Esophagus squamous epithelium (tissue), 4 donors: ENCODE measurements around the gene LRIG1.

Experiments used
- CTCF ChIP-seq, 6 experiments: fragments of 450-650 bp in 4 of 6; fragments of 200-600 bp in 2 of 6; sonication (generic) in 2 of 6; IDR thresholded peaks; one replicate each; pipeline ENCODE4 v1.5.1; 2016 to 2019; ENCODE audit warnings: antibody characterized with exemption in 6 of 6, mild to moderate bottlenecking in 4 of 6, moderate library complexity in 4 of 6
- POLR2A ChIP-seq, 4 donors: fragments of 450-650 bp; IDR thresholded peaks; one replicate each; pipeline ENCODE4 v1.6.1; 2017; ENCODE audit warnings: antibody characterized with exemption in 4 of 4, mild to moderate bottlenecking in 4 of 4, moderate library complexity in 3 of 4

GRCh38 chr3:66525771-66526170 is 24.9 kb upstream of the LRIG1 start:
- no peak for TF ChIP-seq POLR2A (IDR thresholded peaks at IDR 0.05)
- TF ChIP-seq CTCF (IDR thresholded peaks at IDR 0.05), result no peak
